GM12874 (cell line): ENCODE data around the gene KIF3A.

Source experiments
- CTCF ChIP-seq: IDR thresholded peaks from 2 replicates; pipeline ENCODE4 v1.5.1; 2011; ENCODE audit warnings: low read depth, mild to moderate bottlenecking, control low read depth, low read length, moderate library complexity; ENCODE audit not compliant: insufficient read depth

The KIF3A gene

GRCh38 chr5:132774896-132775295 lies 37.5 kb upstream of the KIF3A start:
- no peak for TF ChIP-seq CTCF

GRCh38 chr5:132774406-132774805 lies 37.1 kb upstream of the KIF3A start:
- TF ChIP-seq CTCF = no peak

GRCh38 chr5:132773601-132774355 lies 36.4 kb upstream of the KIF3A start:
- no peak for TF ChIP-seq CTCF

GRCh38 chr5:132773114-132773513 lies 35.8 kb upstream of the KIF3A start:
- TF ChIP-seq CTCF = no peak

GRCh38 chr5:132772291-132773070 lies 35.1 kb upstream of the KIF3A start:
- TF ChIP-seq CTCF = no peak

GRCh38 chr5:132771503-132771998 lies 34.2 kb upstream of the KIF3A start:
- TF ChIP-seq CTCF = no peak

- no peak for TF ChIP-seq CTCF
Observed at GRCh38 chr5:132770476-132771159, 33.3 kb upstream of the KIF3A start.
